ENCODE results near the gene GPR26.

DNA sequence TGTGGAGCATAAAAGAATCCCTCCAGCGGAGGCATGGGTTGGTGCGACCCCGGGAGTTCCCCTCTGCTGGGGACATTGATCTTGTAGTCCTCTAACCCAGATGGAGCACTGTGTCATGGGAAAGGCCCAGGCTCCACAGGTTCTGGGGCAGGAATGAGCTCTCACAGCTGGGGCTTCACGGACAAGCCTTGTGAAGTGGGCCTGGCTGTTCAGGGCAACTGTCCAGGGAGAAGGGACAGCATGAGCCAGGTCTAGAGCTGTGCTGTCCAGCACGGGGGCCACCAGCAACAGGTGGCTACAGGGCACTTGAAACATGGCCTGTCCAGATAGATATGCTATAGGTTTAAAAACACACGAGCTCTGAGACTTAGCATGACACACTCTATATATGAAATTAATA is 11.4 kb downstream of the GPR26 start:
- TF ChIP-seq ZFX (IDR thresholded peaks at IDR 0.05; ENCODE audit: borderline replicate concordance): no peak
- TF ChIP-seq, protein P1, sequence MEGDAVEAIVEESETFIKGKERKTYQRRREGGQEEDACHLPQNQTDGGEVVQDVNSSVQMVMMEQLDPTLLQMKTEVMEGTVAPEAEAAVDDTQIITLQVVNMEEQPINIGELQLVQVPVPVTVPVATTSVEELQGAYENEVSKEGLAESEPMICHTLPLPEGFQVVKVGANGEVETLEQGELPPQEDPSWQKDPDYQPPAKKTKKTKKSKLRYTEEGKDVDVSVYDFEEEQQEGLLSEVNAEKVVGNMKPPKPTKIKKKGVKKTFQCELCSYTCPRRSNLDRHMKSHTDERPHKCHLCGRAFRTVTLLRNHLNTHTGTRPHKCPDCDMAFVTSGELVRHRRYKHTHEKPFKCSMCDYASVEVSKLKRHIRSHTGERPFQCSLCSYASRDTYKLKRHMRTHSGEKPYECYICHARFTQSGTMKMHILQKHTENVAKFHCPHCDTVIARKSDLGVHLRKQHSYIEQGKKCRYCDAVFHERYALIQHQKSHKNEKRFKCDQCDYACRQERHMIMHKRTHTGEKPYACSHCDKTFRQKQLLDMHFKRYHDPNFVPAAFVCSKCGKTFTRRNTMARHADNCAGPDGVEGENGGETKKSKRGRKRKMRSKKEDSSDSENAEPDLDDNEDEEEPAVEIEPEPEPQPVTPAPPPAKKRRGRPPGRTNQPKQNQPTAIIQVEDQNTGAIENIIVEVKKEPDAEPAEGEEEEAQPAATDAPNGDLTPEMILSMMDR (IDR thresholded peaks at IDR 0.05): no peak
